Hematopoietic multipotent progenitor cell treated with erythropoietin and hydrocortisone succinate and interleukin-3 and kit ligand, for 15 days (in vitro differentiated cells): ENCODE data around the gene TPGS2.
"Not testable (repeated sequence)": the region's sequence is repeated elsewhere in the genome, so short reads cannot be mapped to it uniquely, and the experiment has no call there.

Source experiments
- DNase-seq: peaks from one replicate; pipeline ENCODE4 v3.0.0-alpha.2; 2015; ENCODE audit warnings: low spot score

The TPGS2 gene

GRCh38 chr18:36775396-36775795, 53.4 kb downstream of the TPGS2 start:
- DNase-seq = no peak

GRCh38 chr18:36772241-36772723, 56.5 kb downstream of the TPGS2 start:
- DNase-seq = no peak

GRCh38 chr18:36771245-36771644, 57.6 kb downstream of the TPGS2 start:
- DNase-seq = no peak

GRCh38 chr18:36770315-36770946, 58.4 kb downstream of the TPGS2 start:
- no peak for DNase-seq

- peak; percentile 55 for DNase-seq
Measured at GRCh38 chr18:36769611-36770314, 59.0 kb downstream of the TPGS2 start.

- DNase-seq = no peak
Measured at GRCh38 chr18:36769172-36769571, 59.6 kb downstream of the TPGS2 start.

GRCh38 chr18:36766836-36767235, 62.0 kb downstream of the TPGS2 start:
- no peak for DNase-seq

- not testable (repeated sequence) for DNase-seq
Measured at GRCh38 chr18:36762965-36763364, 65.8 kb downstream of the TPGS2 start.

GRCh38 chr18:36762074-36762473, 66.7 kb downstream of the TPGS2 start:
- DNase-seq = no peak

- no peak for DNase-seq
Measured at GRCh38 chr18:36761186-36761698, 67.6 kb downstream of the TPGS2 start.

- no peak for DNase-seq
Measured at GRCh38 chr18:36760598-36760997, 68.2 kb downstream of the TPGS2 start.

GRCh38 chr18:36759167-36759776, 69.5 kb downstream of the TPGS2 start:
- DNase-seq = no peak

- no peak for DNase-seq
Measured at GRCh38 chr18:36758623-36759022, 70.2 kb downstream of the TPGS2 start.

GRCh38 chr18:36757991-36758390, 70.8 kb downstream of the TPGS2 start:
- no peak for DNase-seq

GRCh38 chr18:36757081-36757480, 71.7 kb downstream of the TPGS2 start:
- DNase-seq = peak; percentile 63

GRCh38 chr18:36756242-36756641, 72.6 kb downstream of the TPGS2 start:
- DNase-seq = no peak

- DNase-seq = peak; percentile 78
Measured at GRCh38 chr18:36752929-36753865, 75.6 kb downstream of the TPGS2 start.

- no peak for DNase-seq
Measured at GRCh38 chr18:36745219-36745975, 83.4 kb downstream of the TPGS2 start.

- DNase-seq = no peak
Measured at GRCh38 chr18:36744261-36744876, 84.4 kb downstream of the TPGS2 start.
